NCI-H510A treated with DMSO at 0.1 percent for 48 hours (cell line): ENCODE results near the gene LTA4H.
A peak's percentile ranks its signal among the peaks of the same experiment; 100 is the strongest.

Experiments used
- DNase-seq: peaks from one replicate; lab custom pipeline; 2025; lab: John Stamatoyannopoulos, UW

The LTA4H gene

GRCh38 chr12:96034621-96035282 lies 635 bp downstream of the LTA4H start:
- peak; percentile 60 for DNase-seq

GRCh38 chr12:96033549-96034389 lies 1.6 kb downstream of the LTA4H start:
- DNase-seq = no peak

GRCh38 chr12:96029826-96030225 lies 5.6 kb downstream of the LTA4H start:
- DNase-seq = no peak

- DNase-seq = no peak
Measured at GRCh38 chr12:96028538-96028937, 6.8 kb downstream of the LTA4H start.

DNA sequence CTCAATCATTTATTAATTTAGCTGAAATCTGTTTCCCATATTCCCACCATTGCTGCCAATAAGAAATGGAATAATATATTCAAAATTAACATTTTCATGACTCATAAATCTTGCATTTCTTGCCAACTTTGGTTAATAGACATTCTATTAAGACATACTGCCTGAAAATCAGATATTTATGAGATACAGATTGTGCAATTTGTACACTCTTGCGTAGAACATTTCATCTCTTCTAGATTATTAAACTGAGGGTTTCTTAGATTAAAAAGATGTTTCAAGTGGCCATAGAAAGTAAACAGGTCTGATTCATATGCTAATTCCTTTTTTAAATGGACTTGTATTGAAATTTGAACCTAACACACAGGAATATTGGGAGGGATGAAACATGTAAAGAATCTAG lies 9.1 kb downstream of the LTA4H start:
- DNase-seq = no peak

GRCh38 chr12:96025518-96025917 lies 9.9 kb downstream of the LTA4H start:
- no peak for DNase-seq

DNA sequence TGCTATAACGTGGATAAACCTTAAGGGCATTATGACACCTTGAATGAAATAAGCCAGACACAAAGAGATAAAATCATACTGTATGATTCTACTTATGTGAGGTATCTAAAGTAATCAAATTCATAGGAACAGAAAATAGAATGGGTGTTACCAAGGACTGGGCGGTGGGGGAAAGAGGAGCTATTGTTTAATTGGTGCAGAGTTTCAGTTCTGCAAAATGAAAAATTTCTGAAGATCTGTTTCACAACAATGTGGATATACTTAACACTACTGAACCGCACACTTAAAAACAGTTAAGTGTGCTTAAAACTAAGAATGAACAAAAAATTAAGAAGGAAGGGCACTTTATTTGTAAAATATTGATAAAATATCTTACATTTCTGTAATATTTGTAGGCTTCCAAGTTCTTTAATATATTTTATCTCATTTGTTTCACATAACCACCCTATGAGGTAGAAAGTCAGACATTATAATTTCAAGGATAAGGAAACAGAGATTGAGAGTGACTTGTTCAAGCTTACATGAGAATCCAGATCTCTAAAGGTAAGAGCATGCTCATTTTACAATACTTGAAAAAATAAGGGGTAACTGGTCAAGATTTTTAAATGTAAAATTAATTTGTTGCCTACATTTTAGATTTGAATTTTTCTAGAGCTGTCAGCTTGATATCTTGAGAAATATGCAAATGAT lies 14.9 kb downstream of the LTA4H start:
- no peak for DNase-seq

DNA sequence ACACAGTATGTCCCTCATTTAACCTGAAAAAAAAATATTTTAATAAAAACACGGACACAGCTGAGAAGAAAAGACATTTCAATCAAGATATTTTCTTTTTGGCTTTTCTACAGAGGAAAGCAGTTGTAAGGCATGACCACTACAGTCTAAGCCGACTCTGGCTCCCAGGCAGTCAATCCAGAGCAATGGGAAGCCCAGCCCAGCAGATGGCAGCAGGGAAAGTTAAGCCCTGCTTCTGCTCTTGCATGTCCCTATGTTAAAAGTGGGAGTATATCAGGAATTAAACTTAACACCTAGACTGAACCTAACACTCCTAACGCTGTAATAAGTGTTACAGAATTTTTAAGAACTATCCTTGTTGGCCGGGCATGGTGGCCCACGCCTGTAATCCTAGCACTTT lies 19.7 kb downstream of the LTA4H start:
- peak; percentile 10 for DNase-seq

GRCh38 chr12:96014943-96015599 lies 20.3 kb downstream of the LTA4H start:
- DNase-seq = no peak

DNA sequence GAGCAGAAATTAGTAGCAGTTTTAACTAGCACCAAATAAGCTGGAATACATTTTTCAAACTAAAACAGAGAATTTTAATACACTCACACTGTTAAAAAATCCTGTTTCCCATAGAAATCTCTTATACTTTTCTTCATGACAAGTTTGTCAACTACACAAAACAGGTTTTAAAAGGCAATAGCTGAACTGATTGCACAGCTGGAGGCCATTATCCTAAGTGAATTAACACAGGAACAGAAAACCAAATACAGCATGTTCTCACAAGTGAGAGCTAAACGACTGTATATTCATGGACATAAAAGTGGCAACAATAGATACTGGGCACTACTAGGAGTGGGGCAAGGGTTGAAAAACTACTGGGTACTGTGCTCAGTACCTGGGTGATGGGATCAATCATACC lies 27.7 kb downstream of the LTA4H start:
- no peak for DNase-seq

DNA sequence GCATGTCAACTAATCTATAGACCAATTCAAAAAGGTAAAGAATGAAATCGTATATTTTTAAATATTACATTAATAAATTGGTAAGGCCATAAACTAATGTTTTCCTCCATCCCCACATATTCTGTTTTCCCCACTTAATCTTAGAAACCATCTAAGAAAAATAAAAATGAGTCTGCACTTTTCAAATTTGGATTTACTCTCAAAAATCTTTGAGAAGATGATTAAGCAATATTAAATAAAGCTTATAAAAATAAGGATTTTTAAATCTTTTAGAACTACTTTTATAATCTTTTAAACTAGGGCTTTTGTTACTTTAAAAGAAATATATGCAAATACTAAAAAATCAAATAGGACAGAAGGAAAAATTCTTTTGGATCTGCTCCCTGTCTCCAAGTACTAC lies 28.7 kb downstream of the LTA4H start:
- DNase-seq = no peak

DNA sequence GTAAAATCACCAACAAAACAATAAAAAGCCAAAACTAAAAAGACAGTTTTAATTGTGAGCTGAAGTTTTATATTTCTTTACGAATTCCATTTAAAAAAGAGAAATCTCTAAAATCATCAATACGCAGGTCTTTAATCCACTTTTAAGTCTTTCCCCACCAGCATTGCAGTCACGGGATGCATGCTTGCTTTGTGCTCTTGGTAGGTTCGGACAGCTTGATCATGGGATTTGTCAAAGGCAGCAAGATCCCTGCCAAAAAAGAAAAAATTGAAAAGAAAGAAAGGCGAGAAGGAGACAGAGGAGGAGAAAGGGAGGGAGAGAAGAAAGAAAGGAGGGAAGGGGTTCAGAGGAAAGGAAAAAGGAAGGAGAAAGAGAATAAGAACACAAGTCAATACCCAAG lies 34.5 kb downstream of the LTA4H start:
- DNase-seq = no peak

DNA sequence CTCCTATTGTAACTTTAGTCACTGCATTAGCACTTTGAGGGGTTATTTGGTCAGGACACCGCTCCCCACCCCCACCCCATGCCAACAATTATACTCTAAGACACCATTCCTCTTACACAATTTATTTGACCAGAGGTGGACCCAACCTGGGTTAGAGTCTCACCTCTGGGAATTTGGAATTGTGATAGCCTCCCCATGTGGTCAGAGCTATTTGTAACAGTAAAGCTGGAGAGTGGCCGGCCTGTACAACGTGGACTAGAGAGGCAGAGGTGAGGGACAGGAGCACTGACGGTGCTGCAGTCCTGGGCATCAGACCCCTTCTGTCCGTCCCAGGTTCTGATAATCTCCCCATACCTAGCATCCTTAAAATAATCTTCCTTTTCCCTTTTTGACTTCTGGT lies 35.9 kb downstream of the LTA4H start:
- no peak for DNase-seq

- DNase-seq = peak; percentile 56
Measured at GRCh38 chr12:95998611-95999286, 36.6 kb downstream of the LTA4H start.

DNA sequence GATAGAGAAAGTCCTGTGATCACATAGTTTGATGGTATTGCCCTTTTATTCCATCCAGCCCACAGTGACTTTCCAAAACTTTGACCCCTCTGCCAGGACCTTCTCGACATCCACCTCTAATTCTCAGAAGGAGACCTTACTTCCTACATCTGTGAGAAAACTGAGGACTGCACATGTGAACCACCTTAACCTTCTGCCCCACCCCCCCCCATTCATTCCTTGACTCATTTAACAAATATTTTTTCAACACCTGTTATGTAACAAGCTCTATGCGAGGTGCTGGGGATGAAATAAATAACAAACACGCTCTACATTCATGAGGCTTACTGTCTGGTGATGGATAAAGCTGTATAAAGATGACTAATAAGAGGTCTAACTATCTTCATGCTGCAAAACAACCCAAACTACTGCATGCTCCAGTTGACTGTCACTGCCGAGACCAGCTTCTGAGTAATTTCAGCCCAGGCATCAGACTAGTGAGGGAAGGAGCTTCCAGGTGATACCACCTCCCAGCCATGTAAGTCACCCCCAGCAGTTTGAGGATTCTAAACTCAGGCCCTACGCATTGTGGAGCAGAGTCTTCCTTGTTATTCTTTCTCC lies 37.4 kb downstream of the LTA4H start:
- no peak for DNase-seq

- no peak for DNase-seq
Measured at GRCh38 chr12:95997276-95997675, 38.1 kb downstream of the LTA4H start.

DNA sequence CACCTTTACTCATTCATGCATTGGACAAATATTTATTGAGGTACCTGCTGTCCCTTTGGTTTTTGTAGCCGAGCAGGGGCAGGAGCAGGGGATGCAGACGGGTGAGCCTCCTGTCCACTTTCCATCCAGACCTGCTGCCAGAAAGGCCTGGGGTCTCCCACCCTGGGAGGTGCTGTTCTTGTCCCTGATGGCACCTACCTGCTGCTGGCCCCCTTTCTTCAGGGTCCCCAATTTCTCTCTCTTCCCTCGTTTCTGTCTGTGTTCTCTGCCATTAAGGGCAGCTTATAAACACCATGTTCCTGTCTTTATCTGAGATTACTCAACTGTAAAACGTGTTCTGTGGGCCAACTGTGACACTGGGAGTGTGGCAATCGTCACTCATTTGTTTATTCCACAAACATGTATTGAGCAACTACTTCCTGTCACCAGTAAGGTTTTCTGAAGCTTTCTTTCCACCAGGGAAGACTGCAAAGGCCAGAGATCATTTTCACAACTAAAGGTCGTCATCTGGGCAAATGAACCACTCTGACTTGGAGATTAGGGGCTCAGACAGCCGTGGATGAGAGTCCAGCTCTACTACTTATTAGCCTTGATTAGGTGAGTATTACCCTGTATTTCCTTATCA lies 39.2 kb downstream of the LTA4H start, which contains the start of gene HAL:
Gene HAL, minus strand, starts transcription at position 311 of the 625 bp plus-strand sequence. CDS start 434 bp downstream, outside the sequence.
- DNase-seq = no peak

DNA sequence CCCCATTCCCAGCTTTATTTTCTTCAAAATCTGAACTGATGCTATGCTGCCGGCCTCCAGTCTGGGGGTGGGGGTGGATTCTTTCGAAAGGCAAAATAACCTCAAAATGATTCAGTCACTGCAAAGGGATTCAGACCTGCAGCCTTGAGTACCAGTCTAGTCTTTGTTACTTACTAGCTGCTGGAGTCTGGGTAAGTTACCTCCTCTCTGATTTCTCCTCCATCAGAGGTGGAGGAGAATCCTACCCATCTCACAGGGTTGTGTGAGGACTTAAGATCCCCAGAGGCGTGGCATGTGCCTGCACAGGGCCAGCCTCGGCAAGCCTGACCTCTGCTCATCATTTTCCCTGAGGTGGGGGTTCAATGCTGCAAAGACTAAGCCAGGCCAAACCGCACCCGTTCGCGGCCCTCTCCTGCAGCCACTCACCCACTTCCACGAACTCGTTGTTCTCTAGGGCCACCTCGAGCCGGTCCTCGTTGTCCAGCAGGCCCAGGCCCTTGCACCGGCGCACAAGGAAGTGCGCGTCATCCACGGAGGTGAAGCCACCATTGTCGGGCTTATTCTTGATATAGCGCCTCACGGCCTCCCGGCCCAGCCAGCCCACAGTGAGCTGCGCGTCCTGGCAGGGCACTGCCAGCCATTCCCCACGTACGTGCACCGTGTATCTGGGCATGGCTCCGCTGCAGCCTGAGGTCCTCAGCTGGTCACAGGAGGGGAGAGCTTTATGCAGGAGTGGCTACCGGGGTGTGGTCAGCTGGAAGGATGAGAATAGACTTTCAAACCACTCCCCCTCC lies 40.0 kb downstream of the LTA4H start:
- no peak for DNase-seq

GRCh38 chr12:95994476-95994875 lies 40.9 kb downstream of the LTA4H start:
- no peak for DNase-seq

GRCh38 chr12:95993907-95994306 lies 41.5 kb downstream of the LTA4H start:
- no peak for DNase-seq
